Loucy (cell line): ENCODE results near the gene NBEA.

Experiments used
- EZH2phosphoT487 ChIP-seq: fragments of 200-600 bp; IDR thresholded peaks from 2 replicates; pipeline ENCODE4 v1.6.1; 2018; ENCODE audit warnings: antibody characterized with exemption, mild to moderate bottlenecking, moderate library complexity, borderline replicate concordance
- TF ChIP-seq, protein P1 (sequence below): fragments of 200-600 bp; sonication (generic); conservative IDR thresholded peaks from 2 replicates; pipeline ENCODE4 v1.5.1; 2014; ENCODE audit warnings: mild to moderate bottlenecking, antibody characterized with exemption, low read length

DNA sequence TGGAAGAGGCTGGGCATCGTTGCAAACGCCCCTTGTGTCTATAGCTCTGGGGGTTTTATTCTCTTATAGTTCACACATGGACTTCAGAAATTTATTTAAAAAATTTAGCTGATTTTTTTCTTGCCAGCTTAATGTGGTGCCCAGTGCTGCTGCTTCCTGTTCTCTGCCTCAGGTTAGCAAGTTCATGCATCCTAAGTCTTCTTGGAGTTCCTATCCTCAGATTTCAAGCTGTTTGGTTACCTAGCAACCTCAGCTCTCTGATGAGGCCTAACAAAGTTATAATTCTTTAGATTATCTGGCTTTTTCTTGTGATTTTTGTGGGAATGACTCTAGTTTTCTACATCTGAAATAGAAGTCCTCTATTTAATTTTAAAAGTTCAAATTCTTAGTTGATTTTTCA is 283.5 kb downstream of the NBEA start:
- TF ChIP-seq, protein P1, sequence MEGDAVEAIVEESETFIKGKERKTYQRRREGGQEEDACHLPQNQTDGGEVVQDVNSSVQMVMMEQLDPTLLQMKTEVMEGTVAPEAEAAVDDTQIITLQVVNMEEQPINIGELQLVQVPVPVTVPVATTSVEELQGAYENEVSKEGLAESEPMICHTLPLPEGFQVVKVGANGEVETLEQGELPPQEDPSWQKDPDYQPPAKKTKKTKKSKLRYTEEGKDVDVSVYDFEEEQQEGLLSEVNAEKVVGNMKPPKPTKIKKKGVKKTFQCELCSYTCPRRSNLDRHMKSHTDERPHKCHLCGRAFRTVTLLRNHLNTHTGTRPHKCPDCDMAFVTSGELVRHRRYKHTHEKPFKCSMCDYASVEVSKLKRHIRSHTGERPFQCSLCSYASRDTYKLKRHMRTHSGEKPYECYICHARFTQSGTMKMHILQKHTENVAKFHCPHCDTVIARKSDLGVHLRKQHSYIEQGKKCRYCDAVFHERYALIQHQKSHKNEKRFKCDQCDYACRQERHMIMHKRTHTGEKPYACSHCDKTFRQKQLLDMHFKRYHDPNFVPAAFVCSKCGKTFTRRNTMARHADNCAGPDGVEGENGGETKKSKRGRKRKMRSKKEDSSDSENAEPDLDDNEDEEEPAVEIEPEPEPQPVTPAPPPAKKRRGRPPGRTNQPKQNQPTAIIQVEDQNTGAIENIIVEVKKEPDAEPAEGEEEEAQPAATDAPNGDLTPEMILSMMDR: no peak
- no peak for TF ChIP-seq EZH2phosphoT487
